ENCODE data around the gene NR5A2.

Gene NR5A2

GRCh38 chr1:200130552-200130951, 103.0 kb downstream of the NR5A2 start:
- DNase-seq: no peak

DNA sequence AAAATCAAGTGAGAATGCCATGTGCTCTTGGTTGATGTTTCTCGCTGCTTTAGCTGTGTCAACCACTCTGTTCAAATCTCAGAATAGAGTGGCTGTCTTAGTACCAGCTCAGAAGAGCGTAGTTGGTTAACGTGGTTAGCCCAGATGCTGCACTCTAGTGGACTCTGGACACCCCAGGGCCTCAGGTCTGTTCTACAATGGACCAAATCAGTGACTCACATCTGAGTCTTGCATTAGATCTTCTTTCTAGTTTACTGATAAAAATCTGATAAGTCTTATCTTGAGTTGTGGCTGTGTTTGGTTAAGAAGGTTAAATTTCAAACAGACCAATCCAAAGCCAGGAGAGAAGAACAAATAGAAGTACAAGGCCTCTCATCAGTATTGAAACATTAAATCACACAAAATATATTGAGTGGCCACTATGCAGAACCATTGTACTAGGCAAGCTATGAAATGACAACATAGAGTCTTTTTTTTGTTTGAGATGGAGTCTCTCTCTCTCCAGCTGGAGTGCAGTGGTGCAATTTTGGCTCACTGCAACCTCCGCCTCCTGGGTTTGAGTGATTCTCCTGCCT, 104.1 kb downstream of the NR5A2 start:
- no peak for DNase-seq

DNA sequence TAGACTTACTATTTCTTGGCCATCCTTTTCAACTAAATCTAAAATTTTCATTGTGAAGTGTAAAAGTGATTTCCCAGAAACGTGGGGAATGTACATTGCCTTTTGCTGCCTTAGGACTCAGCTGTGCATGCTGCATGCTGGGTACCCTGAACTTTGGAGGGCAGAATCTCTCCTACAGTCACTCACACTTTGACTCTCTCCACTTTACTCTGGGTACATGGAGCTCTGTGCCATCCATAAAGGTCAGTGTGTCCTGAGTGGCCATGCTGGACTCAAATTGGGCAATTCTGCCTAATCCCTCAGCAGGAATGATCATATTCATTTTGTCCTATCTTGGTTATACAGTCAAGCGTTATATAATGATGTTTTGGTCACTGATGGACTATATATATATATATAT, 105.6 kb downstream of the NR5A2 start:
- no peak for DNase-seq

GRCh38 chr1:200134116-200134515, 106.6 kb downstream of the NR5A2 start:
- no peak for DNase-seq

GRCh38 chr1:200136384-200136783, 108.9 kb downstream of the NR5A2 start:
- DNase-seq: no peak

DNA sequence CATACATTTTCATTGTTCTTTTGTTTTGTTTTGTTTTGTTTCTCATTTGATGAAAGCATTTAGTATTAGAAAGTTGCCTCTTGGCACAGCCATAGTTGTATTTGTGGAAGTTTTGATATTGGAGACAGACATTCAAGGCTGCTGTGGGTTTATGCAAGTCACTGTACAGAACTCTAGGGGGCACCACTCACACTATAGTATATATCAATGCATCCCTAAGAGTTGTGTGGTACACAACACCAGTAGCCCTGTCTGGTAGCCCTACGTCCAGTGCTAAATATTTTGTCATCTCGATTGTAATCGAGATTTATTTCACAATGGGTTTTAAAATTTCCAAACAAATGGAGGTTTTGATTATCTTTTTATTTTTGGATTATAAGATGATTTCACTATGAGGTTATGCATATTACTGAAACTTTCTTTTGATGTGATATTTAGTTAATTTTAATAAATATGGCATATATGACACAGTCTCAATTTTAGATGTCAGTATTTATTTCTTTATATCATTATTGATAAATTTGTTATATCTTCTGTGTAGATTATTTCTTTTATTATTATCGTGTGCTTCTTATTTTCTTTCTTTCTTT, 112.2 kb downstream of the NR5A2 start:
- DNase-seq: peak; percentile 47

GRCh38 chr1:200143347-200143746, 115.8 kb downstream of the NR5A2 start:
- no peak for DNase-seq

DNA sequence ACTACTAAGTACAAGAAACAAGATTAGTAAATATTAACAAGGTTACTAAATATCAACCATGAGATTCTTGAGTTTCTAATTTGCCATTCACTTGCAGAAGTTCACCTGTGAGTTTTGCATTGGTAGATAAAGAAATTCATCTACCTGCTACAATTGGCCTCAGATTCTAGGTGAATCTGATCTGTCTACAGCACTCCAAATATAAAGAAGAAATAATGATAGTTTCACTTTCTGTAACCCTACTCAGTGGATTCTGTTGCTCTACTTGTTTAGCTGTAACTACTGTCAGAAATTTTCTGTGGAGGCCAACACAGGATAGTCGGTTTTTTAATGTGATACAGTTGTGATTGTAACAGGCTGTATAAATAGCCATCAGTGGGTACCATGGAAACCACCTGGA, 118.6 kb downstream of the NR5A2 start:
- no peak for DNase-seq

DNA sequence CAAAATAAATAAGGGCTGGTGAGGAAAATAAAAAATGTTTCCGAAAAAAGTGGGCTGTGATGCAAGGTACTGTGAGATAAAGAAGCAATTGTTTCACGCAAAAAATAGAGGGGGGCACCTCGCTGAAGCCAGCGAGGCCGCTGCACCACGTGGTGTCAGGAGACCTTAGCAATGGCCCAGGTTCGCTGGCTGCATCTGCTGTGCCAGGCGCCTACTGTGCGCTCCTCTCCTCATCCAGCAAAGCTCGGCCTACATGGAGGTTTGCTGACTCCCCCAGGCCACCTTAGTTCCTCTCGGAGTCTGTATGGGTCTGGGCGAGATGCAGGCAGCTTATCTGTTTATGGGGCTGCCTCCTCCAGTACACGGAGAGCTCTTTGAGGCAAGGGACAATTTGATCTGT, 119.6 kb downstream of the NR5A2 start:
- DNase-seq: no peak

DNA sequence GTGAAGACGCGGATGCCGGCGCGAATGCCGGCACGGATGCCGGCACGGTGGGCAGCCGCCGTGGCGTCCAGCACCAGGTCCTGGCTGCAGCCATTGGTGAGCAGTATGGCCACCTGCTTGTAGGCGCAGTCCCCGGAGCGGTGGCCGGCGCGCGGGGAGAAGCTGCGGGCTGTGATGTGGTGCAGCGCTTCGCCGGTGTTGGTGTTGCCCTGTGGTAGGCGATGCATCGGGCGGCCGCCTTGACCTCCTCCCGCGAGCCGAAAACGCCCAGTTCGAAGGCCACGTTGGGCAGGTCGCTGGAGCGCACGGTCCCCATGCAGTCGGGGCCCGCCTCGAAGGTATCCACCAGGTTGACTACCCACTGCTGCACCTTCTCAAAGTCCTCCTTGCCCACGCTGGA, 120.2 kb downstream of the NR5A2 start:
- DNase-seq: no peak

- no peak for DNase-seq
These were observed 122.5 kb downstream of the NR5A2 start for GRCh38 chr1:200150006-200150405.

GRCh38 chr1:200150721-200151120, 123.2 kb downstream of the NR5A2 start:
- peak; percentile 77 for DNase-seq

DNA sequence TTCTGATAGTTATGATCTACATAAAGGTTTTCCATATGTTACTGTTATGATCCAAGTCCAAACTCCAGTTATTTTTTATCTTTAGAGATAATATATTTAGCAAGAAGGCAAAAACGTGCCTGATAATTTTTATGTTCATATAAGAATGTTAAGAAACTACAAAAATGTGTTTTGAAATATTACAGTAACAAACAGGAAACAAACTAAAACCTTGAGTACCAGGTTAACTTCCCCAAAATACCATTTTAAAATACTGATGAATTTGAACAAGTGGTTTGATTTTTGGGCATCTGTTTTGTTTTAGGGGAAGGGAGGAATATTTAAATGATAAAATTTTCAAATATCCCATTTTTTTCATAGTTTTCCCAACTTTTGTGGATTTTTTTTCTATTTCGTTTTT, 124.8 kb downstream of the NR5A2 start:
- DNase-seq: no peak

DNA sequence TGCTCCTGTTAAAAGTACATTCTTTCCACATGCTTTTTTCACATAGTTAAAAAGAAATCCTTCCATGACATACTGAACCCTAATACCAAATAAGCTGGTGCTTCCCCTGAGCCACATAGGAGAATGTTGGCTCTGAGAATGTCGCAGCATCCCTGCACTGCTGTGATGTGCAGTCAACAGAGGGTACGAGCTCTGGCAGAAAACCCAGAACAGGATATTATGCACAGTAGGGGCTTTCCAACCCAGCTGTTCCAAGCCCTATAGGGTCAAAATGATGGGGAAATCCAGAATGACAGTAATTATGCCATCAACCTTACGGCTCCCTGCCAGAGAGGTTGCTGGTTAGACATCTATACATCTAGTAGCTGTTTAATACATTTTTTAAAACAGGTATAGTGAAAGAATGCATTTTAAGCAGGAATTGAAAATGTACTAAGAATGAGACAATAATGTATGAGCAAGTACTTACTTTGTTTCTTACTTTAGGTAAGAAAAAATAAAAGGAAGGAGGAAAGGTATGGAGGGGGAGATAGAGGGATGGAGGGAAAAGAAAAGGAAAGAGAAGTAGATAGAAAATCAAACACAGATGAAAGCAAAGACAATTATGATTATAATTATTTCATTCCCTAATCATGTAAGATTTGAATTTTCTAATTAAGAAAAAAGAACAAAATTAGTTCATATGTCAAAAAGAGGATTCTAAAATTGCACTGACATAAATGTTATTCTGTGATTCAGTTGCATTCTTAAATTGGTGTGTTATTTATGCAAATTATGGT, 126.0 kb downstream of the NR5A2 start:
- DNase-seq: no peak

GRCh38 chr1:200154069-200154767, 126.7 kb downstream of the NR5A2 start:
- DNase-seq: no peak

- DNase-seq: no peak
These were observed 130.2 kb downstream of the NR5A2 start for GRCh38 chr1:200157715-200158114.

DNA sequence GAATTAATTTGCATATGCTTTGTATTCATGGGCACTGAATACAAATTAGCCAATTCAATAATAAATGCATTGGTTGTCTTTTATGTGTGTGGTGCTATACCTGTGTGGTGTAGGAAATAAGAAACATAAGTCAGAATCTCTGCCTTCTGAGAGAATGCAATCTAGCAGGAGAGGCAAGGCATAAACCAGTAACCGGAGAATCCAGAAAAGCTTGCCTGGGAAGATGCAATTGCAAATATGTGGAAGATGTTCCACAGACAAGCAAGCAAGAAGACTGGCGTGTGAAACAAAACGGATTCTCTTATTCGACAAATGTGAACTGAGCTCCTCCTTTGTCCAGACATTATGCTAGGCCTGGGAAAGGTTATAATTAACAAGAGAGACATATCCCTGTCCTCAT, 134.3 kb downstream of the NR5A2 start:
- DNase-seq: no peak

- DNase-seq: no peak
These were observed 134.7 kb downstream of the NR5A2 start for GRCh38 chr1:200162258-200162657.

GRCh38 chr1:200162877-200163276, 135.4 kb downstream of the NR5A2 start:
- no peak for DNase-seq

GRCh38 chr1:200163911-200164310, 136.4 kb downstream of the NR5A2 start:
- no peak for DNase-seq

GRCh38 chr1:200165493-200166220, 138.1 kb downstream of the NR5A2 start:
- DNase-seq: no peak

GRCh38 chr1:200166411-200166810, 138.9 kb downstream of the NR5A2 start:
- no peak for DNase-seq

GRCh38 chr1:200168926-200169325, 141.4 kb downstream of the NR5A2 start:
- no peak for DNase-seq

Measured in amniotic stem cell (primary cell).